Transverse colon (tissue), 4 donors: Measurements from ENCODE around the gene IST1. TPM values are rescaled to one million over a fixed set of nuclear protein-coding genes. Genes with fewer than 3 reads are reported as not detected.
A peak's percentile ranks its signal among the peaks of the same experiment; 100 is the strongest.

Experiments
- DNase-seq: peaks from one replicate; pipeline ENCODE4 v3.0.0-alpha.2; 2019
- H3K27ac ChIP-seq, 4 donors: fragments of 200-600 bp; sonication (generic); 2 replicates each; pipeline ENCODE4 v1.5.1; 2016 to 2018; ENCODE audit warnings: inconsistent platforms in 4 of 4
- H3K27me3 ChIP-seq: fragments of 200-600 bp; sonication (generic); 2 replicates; pipeline ENCODE4 v1.5.1; 2017; ENCODE audit warnings: inconsistent platforms
- H3K36me3 ChIP-seq, 4 donors: fragments of 200-600 bp; sonication (generic); 2 replicates each; pipeline ENCODE4 v1.5.1; 2017 to 2019; ENCODE audit warnings: inconsistent platforms in 4 of 4
- H3K4me1 ChIP-seq, 4 donors: fragments of 200-600 bp; sonication (generic); 2 replicates each; pipeline ENCODE4 v1.5.1; 2017 to 2020; ENCODE audit warnings: inconsistent platforms in 4 of 4
- H3K4me3 ChIP-seq, 4 donors: fragments of 200-600 bp; sonication (generic); 1 replicate in 1 of 4; 2 replicates in 3 of 4; pipeline versions ENCODE4 v1.5.1 to v1.6.1; 2017 to 2019; ENCODE audit warnings: inconsistent platforms in 4 of 4
- H3K9me3 ChIP-seq, 2 donors: fragments of 200-600 bp; sonication (generic); 2 replicates each; pipeline ENCODE4 v1.5.1; 2017 to 2019; ENCODE audit warnings: inconsistent platforms in 2 of 2
- CTCF ChIP-seq, 5 experiments: fragments of 200-600 bp in 3 of 5; fragments of 450-650 bp in 2 of 5; sonication (generic) in 3 of 5; IDR thresholded peaks; 1 replicate in 2 of 5; 2 replicates in 3 of 5; pipeline ENCODE4 v1.5.1; 2016 to 2017; ENCODE audit warnings: antibody characterized with exemption in 5 of 5, inconsistent platforms in 3 of 5, mild to moderate bottlenecking in 2 of 5, moderate library complexity in 1 of 5
- EP300 ChIP-seq: sonication (generic); formaldehyde crosslinking; IDR thresholded peaks from one replicate; pipeline ENCODE4 v1.6.1; 2017; ENCODE audit warnings: antibody characterized with exemption, low read depth
- POLR2A ChIP-seq: fragments of 450-650 bp; IDR thresholded peaks from one replicate; pipeline ENCODE4 v1.6.1; 2016; ENCODE audit warnings: antibody characterized with exemption, mild to moderate bottlenecking, moderate library complexity
- POLR2AphosphoS5 ChIP-seq, 3 donors: sonication (generic); formaldehyde crosslinking; IDR thresholded peaks; one replicate each; pipeline ENCODE4 v1.6.1; 2016; ENCODE audit warnings: antibody characterized with exemption in 3 of 3
- WGBS, 2 donors: methylation state at CpG; one replicate each; pipeline ENCODE4 v1.1.5; 2018; ENCODE audit warnings: low coverage in 1 of 2; 5-methylcytosine and 5-hydroxymethylcytosine counted together
- in situ Hi-C, 4 donors: fragments of 200-750 bp; cut with MboI; loops; one replicate each; pipeline versions ENCODE4 v1.15.0 to v1.15.1; 2017; ENCODE audit warnings: low sequenced_read_pairs in 3 of 4, low pct_ligation_motif_present in 1 of 4, low pct_unique_long_range_greater_than_20kb in 1 of 4
- intact Hi-C: fragments of 100-400 bp; cut with DNase I; formaldehyde crosslinking; loops from one replicate; pipeline ENCODE4 v1.15.1; 2023; ENCODE audit warnings: low total_unique reads
- total RNA-seq, 4 donors: library from RNA; depleted of rRNA; stranded (reverse); fragments of >200 nt; gene quantifications; one replicate each; pipeline ENCODE4 v1.1.0, GENCODE V29; 2016

IST1 gene
- 100 to 1,000 TPM; 200 to 303 (median 257) TPM for total RNA-seq

GRCh38 chr16:71894921-71895678 is at the start of gene IST1:
Gene IST1, plus strand, starts transcription at chr16:71895531. Its CDS starts 20,110 bp downstream, at chr16:71915641.
- Histone ChIP-seq H3K27me3 (no peaks in the 10 kb centered on the region), H3K9me3 (no peaks in the 10 kb centered on the region), H3K4me3 (peak within 1 kb of the TSS; percentile 88 to 96 (median 92)), H3K36me3 (no peaks in the 10 kb centered on the region), H3K4me1 (peaks cover 12 to 50% (median 38%) of the 10 kb centered on the region in 4 donors), H3K27ac (peak within 1 kb of the TSS; percentile 98 to 99 (median 98))
- in situ Hi-C loops = no loop called here
- intact Hi-C loops = loop anchor here (10.0 kb wide), 1 partner anchor 170 kb away; the partner anchor contains the start of gene PHLPP2
- TF ChIP-seq POLR2AphosphoS5 (IDR thresholded peaks at IDR 0.05) (peak; percentile 91 to 96 (median 94)), POLR2A (peak; percentile 95), EP300 (no peak), CTCF (IDR thresholded peaks at IDR 0.05) (peak in 1 of 5 experiments; percentile 9)
- peak; percentile 98 for DNase-seq
- 1% methylated on average over 45 of the region's 67 CpGs; no CpG with 5 or more reads in 1 of the 2 donors for WGBS, 2 donors

GRCh38 chr16:71845639-71846430 is 49.5 kb upstream of the IST1 start, which contains the start of gene ATXN1L:
Gene ATXN1L, plus strand, starts transcription at chr16:71845976. Its CDS starts 3,765 bp downstream, at chr16:71849741.
- TF ChIP-seq EP300 (peak; percentile 31), POLR2AphosphoS5 (IDR thresholded peaks at IDR 0.05) (peak; percentile 89 to 97 (median 97)), CTCF (IDR thresholded peaks at IDR 0.05) (peak in 2 of 5 experiments; percentile 11 to 33), POLR2A (peak; percentile 90)
- Histone ChIP-seq H3K4me3 (peak within 1 kb of the TSS; percentile 80 to 92 (median 90)), H3K27me3 (no peaks in the 10 kb centered on the region), H3K4me1 (peaks cover 0 to 19% (median 8%) of the 10 kb centered on the region in 4 donors), H3K9me3 (no peaks in the 10 kb centered on the region), H3K27ac (peak within 1 kb of the TSS; percentile 84 to 92 (median 88)), H3K36me3 (peaks cover 0 to 17% (median 6%) of the 10 kb centered on the region in 4 donors)
- WGBS, 2 donors = 0 to 1% methylated on average over 2 to 35 of the region's 62 CpGs
- intact Hi-C loops (no loop called here), in situ Hi-C loops (no loop called here)
- DNase-seq = peak; percentile 95

- in situ Hi-C loops = no loop called here
- TF ChIP-seq POLR2AphosphoS5 (IDR thresholded peaks at IDR 0.05) = no peak
- no peak for TF ChIP-seq EP300
- TF ChIP-seq CTCF (IDR thresholded peaks at IDR 0.05) = no peak
- no peak for TF ChIP-seq POLR2A
- intact Hi-C loops = no loop called here
- Histone ChIP-seq H3K9me3 (no peaks in the 10 kb centered on the region), H3K36me3 (peaks cover 0 to 17% (median 6%) of the 10 kb centered on the region in 4 donors), H3K4me1 (peaks cover 0 to 19% (median 8%) of the 10 kb centered on the region in 4 donors), H3K27me3 (no peaks in the 10 kb centered on the region), H3K27ac (peak overlapping the region; percentile 84 to 92 (median 88)), H3K4me3 (peak overlapping the region; percentile 80 to 92 (median 90))
- DNase-seq = peak; percentile 20
- WGBS, 2 donors = 0% methylated on average over 1 to 17 of the region's 20 CpGs
Measured at GRCh38 chr16:71846431-71846830, 48.9 kb upstream of the IST1 start.

- Histone ChIP-seq H3K27ac (peak overlapping the region in 2 of 4 donors; percentile 84 to 92), H3K36me3 (peaks cover 0 to 17% (median 6%) of the 10 kb centered on the region in 4 donors), H3K9me3 (no peaks in the 10 kb centered on the region), H3K4me3 (peak overlapping the region in 3 of 4 donors; percentile 89 to 92 (median 90)), H3K27me3 (no peaks in the 10 kb centered on the region), H3K4me1 (peaks cover 0 to 19% (median 8%) of the 10 kb centered on the region in 4 donors)
- in situ Hi-C loops = no loop called here
- TF ChIP-seq CTCF (IDR thresholded peaks at IDR 0.05) (no peak), EP300 (no peak), POLR2A (no peak), POLR2AphosphoS5 (IDR thresholded peaks at IDR 0.05) (no peak)
- 48 to 68% methylated on average over 3 of the region's 3 CpGs for WGBS, 2 donors
- intact Hi-C loops = no loop called here
- DNase-seq = no peak
Measured at GRCh38 chr16:71847096-71847495, 48.2 kb upstream of the IST1 start.
